ENCODE measurements around the gene ZMPSTE24. TPM values are rescaled to one million over a fixed set of nuclear protein-coding genes. Genes with fewer than 3 reads are reported as not detected.

ZMPSTE24 gene
- polyA plus RNA-seq, 2 of the 4 experiments (the other 2 are of a cell fraction): 44.3 to 61.3 TPM

GRCh38 chr1:40312238-40313205 is 54.5 kb downstream of the ZMPSTE24 start:
- no peak overlapping the region for H3K4me3 ChIP-seq
- TF ChIP-seq TFCP2L1 (CRISPR knock-in tag; IDR thresholded peaks at IDR 0.05) (no peak), ATOH8 (CRISPR knock-in tag; IDR thresholded peaks at IDR 0.05; ENCODE audit: low read depth) (no peak)
- WGBS (ENCODE audit: missing lambda C conversion rate): 63% methylated on average over 10 of the region's 10 CpGs
- no peak for DNase-seq (ENCODE audit: low read depth in 1 of 2, low spot score in 1 of 2)
- H3K4me2 ChIP-seq: no peak overlapping the region
- ATAC-seq: no peak
- CTCF ChIA-PET: interaction anchor here (1.1 kb wide), 1 partner anchor 26 kb away, joined by 4 read pairs; no protein-coding TSS in a partner anchor
- FAIRE-seq: no peak
- H3K27ac ChIP-seq: no peak overlapping the region
- no peaks in the 10 kb centered on the region for H3K9me3 ChIP-seq
- POLR2A ChIA-PET: no interaction called here
- no peaks in the 10 kb centered on the region for H3K4me1 ChIP-seq

GRCh38 chr1:40313329-40313957 is 55.4 kb downstream of the ZMPSTE24 start:
- WGBS (ENCODE audit: missing lambda C conversion rate): 100% methylated on average over 3 of the region's 5 CpGs
- no peak for DNase-seq (ENCODE audit: low read depth in 1 of 2, low spot score in 1 of 2)
- no peak for FAIRE-seq

GRCh38 chr1:40313958-40314720 is 56.1 kb downstream of the ZMPSTE24 start:
- H3K4me3 ChIP-seq: no peak overlapping the region
- no peak for TF ChIP-seq HOXB5 (CRISPR knock-in tag; IDR thresholded peaks at IDR 0.05)
- TF ChIP-seq KDM1A (IDR thresholded peaks at IDR 0.05; ENCODE audit: low read depth): no peak
- TF ChIP-seq JUNB (IDR thresholded peaks at IDR 0.05): no peak
- no peak for TF ChIP-seq JUN (IDR thresholded peaks at IDR 0.05)
- no peak for TF ChIP-seq HOXA7 (CRISPR knock-in tag; IDR thresholded peaks at IDR 0.05)
- no peak for TF ChIP-seq ZFP36 (IDR thresholded peaks at IDR 0.05; ENCODE audit: borderline replicate concordance, partially characterized antibody)
- TF ChIP-seq RAD21 (conservative IDR thresholded peaks at IDR 0.05 in 1 of 2, IDR thresholded peaks at IDR 0.05 in 1 of 2): no peak
- TF ChIP-seq REST (IDR thresholded peaks at IDR 0.05): no peak
- FAIRE-seq (no peak), ATAC-seq (no peak), DNase-seq (ENCODE audit: low read depth in 1 of 2, low spot score in 1 of 2) (no peak)
- no peaks in the 10 kb centered on the region for H3K4me1 ChIP-seq
- WGBS (ENCODE audit: missing lambda C conversion rate): 87% methylated on average over 9 of the region's 9 CpGs
- CTCF ChIA-PET: interaction anchor here (0.9 to 4.7 kb wide), 18 partner anchors 10 to 172 kb away, joined by 3 to 24 read pairs (median 5); partner anchors contain the start of gene ZMPSTE24
- H3K9me3 ChIP-seq: no peaks in the 10 kb centered on the region
- POLR2A ChIA-PET: no interaction called here
- no peak overlapping the region for H3K4me2 ChIP-seq
- H3K27ac ChIP-seq: no peak overlapping the region

More at GRCh38 chr1:40313329-40313957, 55.4 kb downstream of the ZMPSTE24 start:
- no peaks in the 10 kb centered on the region for H3K9me3 ChIP-seq
- ChIA-PET CTCF (interaction anchor here (1.1 to 4.7 kb wide), 2 partner anchors 25 to 161 kb away, joined by 4 to 24 read pairs; no protein-coding TSS in a partner anchor), POLR2A (no interaction called here)
- ATAC-seq: no peak
- H3K4me1 ChIP-seq: no peaks in the 10 kb centered on the region
- no peak overlapping the region for H3K4me2 ChIP-seq
- TF ChIP-seq NR3C1 (IDR thresholded peaks at IDR 0.05) (no peak), ZSCAN20 (CRISPR knock-in tag; IDR thresholded peaks at IDR 0.05) (no peak), SREBF2 (IDR thresholded peaks at IDR 0.05) (no peak), PBX3 (IDR thresholded peaks at IDR 0.05) (no peak), CBX2 (IDR thresholded peaks at IDR 0.05; ENCODE audit: borderline replicate concordance, low read depth) (no peak), CHD2 (IDR thresholded peaks at IDR 0.05; ENCODE audit: low read length, partially characterized antibody) (no peak)
- H3K27ac ChIP-seq: no peak overlapping the region
- H3K4me3 ChIP-seq: no peak overlapping the region

All from A549 (cell line).